ENCODE measurements around the gene MKKS.
"Not testable (repeated sequence)": the region's sequence is repeated elsewhere in the genome, so short reads cannot be mapped to it uniquely, and the experiment has no call there.

MKKS gene

DNA sequence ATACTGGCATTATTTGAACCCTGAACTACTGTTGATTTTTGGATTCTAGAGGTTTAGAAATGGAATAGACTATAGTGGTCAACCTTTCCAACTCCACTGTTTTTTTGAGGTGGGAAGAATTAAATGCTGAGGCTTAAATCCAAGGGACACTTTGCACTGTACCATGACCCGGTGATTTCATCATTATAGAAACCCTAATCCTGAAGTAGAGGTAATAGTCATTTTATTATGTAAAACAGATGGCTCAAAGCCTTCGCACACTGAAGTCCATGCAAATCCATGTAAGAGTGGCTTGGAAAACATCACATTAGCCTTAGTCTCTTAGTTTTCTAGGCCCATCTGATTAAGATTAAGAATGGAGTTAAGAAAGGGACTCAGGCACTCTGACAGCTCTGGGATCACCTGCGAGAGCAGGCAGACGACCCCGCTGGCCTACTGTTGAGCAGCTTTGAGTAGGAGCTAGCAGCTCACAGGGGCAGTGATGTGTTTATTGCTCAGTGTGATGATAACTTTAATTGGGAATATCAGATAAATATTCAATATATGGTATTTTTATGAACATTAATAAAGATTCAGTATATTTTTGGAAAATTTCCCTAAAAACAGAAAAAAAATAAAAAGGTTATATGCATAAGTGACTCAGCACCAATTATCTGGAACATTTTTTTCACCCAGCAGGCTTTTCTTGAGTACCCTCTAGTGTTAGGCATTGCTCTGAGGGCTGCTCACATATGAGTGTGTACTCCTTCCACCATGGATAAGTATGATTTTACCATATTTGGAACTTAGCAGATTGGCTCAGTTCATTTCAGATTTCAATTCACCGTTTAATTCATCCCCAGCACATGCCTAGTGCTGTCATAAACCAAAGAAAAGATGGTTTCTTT, 14.5 kb upstream of the MKKS start:
- no peak for DNase-seq

DNA sequence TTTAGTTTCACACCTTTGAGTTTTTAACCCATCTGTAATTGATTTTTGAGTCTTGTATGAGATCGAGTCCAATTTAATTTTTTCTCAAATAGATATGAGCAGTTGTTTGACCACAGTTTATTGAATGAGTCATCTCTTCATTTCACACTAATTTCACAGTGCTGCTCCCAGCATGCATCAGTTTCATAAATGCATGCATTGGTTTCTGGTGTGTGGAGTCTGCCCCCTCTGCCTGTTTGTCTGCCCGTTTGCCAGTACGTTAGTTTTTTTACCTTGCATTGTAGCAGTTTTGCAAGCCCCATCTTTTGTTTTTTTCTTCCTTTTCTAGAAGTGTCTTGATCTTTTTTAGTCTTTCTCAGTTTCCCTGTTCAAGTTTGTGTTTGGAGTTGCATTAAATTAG, 13.0 kb upstream of the MKKS start:
- DNase-seq = no peak

DNA sequence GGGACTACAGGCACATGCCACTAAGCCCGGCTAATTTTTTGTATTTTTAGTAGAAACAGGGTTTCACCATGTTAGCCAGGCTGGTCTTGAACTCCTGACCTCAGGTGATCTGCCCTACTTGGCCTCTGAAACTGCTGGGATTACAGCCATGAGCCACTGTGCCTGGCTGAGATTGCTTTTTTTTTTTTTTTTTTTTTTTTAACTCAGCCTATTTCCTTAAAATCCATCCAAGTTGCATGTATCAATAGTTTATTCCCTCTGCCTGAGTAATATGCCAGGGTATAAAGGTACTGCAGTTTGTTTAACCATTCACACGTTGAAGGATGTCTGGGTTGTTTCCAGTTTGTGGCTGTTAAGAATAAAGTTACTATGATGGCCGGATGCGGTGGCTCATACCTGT, 11.7 kb upstream of the MKKS start:
- DNase-seq = no peak

DNA sequence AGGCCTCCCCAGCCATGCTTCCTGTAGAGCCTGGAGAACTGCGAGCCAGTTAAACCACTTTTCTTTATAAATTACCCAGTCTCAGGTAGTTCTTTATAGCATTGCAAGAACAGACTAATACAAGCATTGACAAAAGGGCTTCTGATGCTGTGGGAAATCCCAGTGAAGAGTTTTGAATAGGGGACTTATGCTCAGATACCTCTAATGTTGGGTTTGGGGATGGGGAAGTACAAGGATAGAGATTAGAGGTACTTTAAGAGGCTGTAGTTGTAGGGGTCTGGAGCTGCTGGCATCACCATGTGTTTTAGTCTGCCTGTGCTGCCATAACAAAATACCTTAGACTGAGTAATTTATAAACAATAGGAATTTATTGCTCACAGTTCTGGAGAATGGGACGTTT, 9.9 kb upstream of the MKKS start:
- no peak for DNase-seq

DNA sequence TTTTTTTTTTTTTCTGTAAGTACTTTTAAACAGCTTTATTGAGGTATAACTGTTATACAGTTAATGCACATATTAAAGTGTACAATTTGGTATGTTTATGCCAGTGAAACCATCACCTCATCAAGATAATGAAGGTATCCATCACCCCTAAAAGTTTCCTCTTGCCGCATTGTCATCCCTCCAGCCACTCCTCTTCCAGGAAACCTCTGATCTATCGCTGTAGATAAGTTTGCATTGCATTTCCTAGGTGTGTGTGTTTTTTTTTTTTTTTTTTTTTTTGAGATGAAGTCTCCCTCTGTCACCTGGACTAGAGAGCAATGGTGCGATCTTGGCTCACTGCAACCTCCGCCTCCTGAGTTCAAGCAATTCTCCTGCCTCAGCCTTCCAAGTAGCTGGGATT, 4.2 kb upstream of the MKKS start:
- DNase-seq = no peak

DNA sequence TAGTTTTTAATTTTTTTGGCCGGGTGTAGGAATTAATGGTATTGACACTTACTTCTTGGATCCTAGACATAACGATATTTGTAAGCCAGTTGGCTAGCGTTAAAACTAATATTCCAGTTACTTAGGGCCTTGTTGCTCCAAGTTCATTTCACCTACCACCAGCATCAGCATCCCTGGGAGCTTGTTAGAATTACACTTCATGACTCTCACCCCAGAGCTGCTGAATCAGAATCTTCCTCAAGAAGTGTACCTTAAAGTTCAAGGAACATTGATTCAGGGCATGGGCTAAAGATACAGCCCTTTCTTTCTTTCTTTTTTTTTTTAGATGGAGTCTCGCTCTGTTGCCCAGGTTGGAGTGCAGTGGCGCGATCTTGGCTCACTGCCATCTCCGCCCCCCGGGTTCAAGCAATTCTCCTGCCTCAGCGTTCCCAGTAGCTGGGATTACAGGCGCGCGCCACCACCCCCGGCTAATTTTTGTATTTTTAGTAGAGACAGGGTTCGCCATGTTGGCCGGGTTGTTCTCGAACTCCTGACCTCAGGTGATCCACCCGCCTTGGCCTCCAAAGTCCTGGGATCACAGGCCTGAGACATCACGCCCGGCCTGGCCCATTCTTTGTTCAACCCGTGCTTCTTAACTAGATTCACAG, 2.2 kb upstream of the MKKS start:
- no peak for DNase-seq

DNA sequence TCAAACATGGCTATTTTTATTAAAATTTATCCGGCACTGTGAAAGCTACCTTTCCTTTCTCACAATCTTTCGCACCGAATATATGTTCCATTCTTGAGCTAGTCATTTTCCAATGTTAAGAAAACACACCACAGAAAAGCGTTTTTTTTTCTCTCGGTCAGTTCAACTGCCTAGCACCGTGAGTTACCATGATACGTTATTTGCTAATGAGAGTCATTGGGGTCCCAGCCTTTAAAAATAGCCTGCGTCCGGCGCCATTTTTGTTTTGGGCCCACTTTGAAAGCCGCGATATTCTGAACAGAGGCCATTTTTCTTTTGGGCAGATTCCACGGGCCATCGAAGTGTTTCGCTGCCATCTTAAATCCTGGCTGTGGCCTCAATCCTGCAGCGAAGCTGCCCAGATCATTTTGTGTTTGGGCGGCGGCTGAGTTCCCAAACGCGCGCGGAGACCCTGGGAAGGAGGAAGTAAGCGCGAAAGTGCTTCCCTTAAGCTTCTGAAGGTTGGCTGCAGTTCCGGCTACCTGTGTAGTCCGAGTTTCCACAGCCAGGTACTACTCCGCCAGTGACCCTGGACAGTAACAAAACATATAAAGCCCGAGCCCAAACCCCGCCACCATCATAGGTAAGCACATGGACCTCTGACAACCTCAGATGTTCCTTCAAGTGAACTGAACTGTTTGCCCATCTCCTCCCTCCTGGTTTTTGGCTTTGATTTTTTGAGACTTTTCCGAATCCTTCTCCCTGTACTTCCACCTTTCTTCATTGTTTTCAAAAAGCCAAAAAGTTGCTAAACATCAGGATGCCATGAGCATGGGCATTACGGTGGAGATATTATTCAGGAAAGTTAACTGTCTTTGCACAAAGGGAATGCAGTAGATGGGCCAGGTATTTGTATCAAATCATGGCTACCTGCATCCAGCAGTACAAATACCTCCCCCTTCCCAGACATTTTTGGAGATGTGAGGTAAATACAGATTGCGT, 1.1 kb upstream of the MKKS start, which contains the start of gene SLX4IP:
TSS of gene SLX4IP (plus strand) at position 474 of the 981 bp plus-strand sequence. CDS start 22,900 bp downstream, outside the sequence.
- DNase-seq = peak; percentile 26

DNA sequence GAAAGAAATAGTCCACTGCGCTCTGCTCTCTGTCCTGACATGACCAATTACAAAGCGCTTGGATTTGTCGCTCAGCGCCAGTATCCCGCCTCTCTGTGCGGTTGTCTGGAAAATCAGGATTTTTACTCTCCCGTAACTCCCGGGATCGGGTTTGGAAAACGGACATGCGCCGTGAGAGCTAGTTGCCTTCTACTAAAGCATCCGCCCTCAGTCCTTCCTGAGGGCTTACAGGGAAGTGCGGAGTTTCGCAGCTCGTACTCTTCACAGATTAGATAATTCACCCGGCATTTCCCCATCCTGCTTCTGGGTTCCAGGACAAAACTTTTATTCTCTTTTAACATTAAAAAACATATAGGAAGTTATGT, 427 bp upstream of the MKKS start:
- peak; percentile 88 for DNase-seq

DNA sequence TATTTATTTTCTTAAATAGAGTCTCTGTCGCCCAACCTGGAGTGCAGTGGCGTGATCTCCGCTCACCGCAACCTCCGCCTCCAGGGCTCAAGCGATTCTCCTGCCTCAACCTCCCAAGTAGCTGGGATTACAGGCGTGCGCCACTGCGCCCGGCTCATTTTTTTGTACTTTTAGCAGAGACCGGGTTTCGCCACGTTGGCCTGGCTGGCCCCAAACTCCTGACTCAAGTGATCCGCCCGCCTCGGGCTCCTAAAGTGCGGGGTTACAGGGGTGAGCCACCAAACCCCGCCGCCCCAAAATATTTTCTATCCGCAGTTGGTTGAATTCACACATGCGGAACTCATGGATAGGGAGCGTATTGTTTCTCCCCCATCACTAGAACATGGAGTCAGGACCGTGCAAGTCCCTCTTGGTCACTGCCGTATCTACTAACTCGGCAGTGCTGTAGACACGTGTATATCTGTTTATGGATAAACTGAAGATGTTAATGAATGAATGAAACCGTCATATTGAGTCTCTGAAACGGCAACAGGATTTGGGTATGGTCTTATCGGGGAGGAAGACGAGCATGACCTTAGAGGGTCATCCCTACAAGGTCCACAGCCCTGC, 904 bp downstream of the MKKS start:
- no peak for DNase-seq

DNA sequence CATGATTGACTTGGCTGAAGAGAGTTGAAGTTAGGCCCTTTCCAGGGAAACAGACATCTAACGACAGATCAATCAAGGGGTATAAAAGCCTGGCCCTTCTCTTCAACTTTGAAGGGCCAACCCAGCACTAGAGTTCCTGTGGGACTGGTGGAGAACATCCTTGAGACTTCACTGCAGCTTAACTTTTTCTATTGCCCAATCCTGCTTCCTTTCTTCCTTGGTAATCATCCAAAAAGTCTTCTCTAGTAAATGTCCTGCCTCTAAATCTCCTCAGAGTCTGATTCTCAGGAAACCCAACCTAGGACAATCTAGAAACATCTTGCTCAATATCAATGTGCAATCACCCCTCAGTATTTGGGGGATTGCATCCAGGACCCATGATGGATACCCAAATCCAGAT, 1.9 kb downstream of the MKKS start:
- no peak for DNase-seq

DNA sequence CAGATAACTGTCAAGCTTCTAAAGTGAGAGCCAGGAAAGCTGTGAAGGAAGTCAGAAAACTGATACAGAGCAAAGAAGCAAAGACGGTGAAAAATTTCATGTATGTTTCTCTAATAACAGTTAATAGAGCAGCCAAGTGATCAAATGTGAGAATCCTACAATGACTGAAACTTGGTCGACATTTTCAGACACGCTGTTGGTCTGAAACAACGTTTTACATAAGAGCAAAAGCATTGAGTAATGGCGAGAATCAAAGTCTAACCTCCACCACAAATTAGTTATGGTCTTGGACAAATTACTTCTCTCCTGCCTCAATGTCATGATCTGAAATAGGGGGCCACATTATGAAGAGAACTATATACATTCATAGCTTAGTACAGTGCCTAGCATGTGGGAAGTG, 3.3 kb downstream of the MKKS start:
- no peak for DNase-seq

DNA sequence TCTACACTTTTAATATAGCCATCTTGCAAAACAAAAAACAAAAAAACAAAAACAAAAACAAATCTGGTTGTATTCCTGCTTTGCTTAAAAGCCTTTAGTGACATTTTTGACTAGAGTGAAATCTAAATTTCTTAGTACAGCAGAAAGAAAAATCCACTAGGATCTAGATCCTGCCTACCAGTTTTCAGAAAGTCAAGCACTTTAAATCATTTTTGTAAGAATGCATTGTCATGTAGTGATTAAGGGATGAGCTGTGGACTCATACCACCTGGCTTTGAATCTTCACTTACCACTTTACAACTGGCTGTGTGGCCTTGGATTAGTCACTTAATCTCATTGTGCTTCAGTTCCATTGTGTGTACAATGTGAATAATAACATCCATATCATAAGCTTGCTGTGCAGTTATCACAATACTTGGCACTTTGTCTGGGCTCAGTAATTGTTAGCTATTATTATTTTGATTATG, 4.0 kb downstream of the MKKS start:
- DNase-seq = no peak

DNA sequence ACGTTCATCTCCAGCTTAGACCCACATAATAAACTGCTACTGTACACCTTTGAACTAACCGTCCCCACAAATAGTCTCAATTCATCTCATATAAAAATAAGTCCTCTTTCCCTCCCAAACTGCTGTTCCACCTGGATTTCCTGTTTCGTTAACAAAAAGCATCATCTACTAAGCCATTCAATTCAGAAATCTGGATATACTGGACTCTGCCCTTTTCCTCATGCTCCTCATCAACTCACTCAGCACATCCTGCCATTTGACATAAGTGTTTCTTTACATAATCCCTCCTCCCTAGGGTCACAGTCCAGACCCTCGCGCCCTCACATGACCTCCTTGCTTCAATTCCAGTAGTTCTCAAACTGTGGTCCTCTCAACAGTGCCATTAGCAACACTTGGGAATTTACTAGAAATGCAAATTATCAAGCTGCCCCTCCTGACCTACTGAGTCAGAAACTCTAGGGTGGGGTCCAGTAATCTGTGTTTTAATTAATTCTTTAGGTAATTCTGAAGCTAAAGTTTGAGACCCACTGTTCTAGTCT, 4.5 kb downstream of the MKKS start:
- no peak for DNase-seq

DNA sequence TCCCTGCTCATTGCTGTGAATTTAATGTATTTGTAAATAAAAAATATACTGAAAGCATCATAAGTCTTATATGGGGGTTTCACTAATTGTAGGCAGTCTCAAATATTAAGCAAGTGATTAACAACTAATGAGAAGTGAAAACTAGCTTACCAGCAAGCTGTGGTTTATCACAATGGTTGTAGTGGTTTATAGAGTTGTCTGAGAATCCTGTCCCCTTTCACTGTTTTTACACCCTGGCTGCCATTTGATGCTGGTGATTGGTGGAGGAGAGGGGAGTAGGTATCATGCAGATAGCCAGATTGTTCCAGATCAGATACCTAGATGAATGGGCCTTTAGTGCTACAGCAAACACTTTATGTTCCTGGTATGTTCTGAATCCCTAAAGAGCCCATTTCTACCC, 6.0 kb downstream of the MKKS start:
- no peak for DNase-seq

DNA sequence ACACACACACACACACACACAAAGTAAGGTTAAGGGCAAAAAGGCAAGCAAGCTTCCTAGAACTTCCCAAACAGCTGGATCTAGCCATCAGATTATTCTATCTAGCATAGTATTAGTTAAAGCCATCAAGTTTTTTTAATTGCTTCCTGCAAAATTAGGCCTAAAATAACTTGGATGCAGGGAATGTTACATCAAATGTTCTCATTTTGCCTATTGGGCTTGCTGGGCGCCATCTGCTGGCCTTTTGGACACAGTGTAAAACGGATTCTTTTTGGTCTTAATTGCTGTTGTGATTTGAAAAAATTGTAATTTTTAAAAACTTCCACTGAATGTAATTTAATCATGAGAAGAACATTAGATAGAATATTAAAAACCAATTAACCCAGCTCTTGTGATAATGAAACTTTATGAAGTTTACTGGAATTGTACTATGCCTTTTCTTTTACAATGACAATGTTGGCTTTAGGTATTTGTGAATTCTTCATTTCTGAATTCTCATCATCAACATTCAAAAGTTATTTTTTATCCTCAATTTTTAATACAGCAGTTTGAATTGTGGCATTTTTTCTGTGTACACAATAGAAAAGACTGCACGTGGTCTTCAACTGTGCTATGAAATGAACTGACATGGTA, 6.8 kb downstream of the MKKS start:
- no peak for DNase-seq

DNA sequence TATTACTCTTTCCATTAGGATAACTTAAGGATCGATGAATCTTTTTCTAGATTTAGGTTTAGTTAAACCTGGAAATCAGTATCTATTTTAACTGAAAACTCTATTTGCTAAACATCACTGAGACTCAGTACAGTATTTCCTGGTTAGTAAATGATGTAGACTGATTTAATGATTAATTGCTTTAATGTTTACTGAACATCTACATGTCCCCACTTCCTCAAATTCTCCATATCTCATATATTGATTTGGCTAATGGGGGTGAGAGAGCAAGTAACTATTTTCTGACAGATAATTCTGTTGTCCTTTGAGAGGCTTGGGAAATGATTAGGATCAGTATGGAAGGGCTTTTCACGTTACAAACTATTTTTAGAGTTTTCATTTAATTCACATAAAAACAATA, 10.3 kb downstream of the MKKS start:
- DNase-seq = no peak

DNA sequence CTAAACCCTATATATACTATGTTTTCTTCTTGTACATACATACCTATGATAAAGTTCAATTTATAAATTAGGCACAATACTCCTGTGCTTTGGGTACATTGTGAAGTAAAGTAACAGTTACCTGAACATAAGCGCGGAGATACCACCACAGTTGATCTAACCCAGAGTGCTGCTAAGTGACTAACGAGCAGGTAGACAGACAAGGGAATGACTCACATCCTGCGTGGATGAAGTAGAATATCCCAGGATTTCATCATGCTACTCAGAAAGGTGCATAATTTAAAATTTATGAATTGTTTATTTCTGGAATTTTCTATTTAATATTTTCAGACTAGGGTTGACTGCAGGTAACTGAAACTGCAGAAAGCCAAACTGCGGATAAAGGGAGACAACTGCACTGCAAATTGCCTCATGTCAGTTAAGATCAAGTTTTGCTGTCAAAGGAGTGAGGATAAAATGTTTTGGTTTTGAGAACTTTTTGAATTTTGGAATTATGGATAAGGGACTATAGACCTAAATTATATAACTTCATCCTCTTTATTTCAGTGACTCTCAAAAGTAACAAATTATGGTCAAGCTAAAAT, 14.4 kb downstream of the MKKS start:
- no peak for DNase-seq

DNA sequence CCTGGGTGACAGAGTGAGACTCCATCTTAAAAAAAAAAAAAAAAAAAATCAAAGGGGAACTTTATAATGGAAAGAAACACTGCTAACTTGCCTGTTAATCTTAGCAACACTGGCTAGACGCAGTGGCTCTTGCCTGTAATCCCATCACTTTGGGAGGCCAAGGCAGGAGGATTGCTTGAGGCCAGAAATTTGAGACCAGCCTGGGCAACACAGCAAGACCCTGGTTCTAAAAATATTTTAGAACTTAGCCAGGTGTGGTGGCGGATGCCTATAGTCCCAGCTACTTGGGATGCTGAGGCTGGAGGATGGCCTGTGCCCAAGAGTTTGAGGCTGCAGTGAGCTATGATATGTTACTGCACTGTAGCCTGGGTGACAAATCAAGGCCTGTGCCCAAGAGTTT, 16.8 kb downstream of the MKKS start:
- not testable (repeated sequence) for DNase-seq

DNA sequence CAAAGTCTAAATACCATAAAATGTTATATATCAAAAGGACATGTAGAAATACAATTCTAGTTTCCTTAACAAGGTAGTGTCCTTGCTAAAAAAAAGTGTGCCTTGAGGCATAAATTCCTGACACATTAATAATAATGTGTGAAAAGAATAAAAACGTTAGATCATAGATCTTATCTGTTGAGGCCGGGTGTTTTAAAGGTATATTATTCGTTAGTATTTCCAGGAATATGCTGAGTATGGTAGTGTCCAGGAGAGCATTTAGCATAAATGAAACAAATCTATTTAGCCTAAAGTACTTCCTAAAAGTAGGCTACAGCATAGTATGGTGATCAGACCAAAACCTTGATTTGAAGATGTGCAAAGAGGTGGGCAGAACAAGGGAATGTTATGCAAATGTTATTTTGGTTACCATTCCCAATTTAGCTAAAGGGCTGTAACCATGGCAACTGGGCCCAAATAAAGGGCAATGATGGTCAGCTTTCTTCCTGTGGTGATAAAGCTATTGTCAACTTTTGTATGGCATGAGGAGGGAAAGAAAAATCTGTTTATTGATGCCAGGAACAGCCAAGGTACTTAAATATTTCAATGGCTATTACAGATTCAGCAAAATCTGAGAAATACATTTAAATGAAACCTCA, 18.9 kb downstream of the MKKS start:
- no peak for DNase-seq

DNA sequence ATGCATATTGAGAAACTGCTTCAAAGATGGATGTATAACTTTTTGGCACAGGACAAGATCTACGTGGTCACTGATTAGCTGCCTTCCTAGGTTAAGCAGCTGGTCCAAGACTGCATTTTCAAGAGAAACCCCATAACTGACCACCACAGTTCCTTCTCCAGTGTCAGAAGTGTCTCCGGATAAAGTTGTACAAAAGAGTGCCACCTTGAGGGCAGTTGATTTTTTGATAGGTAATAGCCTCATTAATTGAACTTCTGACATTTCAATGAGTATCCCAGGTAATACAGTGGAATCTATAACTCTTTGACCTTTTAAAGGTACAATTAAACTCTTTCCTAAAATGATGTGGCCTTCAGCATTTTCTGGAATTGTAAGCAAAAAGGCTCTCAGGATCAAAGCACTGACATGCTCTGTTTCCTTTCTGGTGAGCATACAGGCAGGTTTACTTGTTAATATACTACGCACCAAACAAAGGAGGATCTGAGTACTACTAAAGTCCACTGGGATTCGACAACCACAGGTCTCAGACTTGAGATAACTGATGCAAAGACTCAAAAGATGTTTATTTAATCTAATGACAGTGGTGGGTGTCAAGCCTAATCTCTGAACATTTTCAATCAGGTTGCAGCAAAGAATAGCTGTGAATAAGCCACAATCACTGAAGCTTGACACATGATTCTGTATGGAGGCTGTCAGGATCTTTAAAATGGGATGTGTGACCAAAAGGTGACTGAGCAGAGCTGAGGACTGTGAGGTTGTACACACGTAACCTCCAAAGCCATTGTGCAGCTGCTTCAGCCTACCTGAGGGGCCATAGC, 21.2 kb downstream of the MKKS start:
- no peak for DNase-seq
